GM23338 (cell line): ENCODE measurements around the gene TCEAL9. TPM values are rescaled to one million over a fixed set of nuclear protein-coding genes. Genes with fewer than 3 reads are reported as not detected.

Experiments
- ATAC-seq: fragments of 200-7000 bp; cut with Tn5 transposase; 3 replicates; pipeline ENCODE4 v1.9.1; 2020
- DNase-seq: peaks from one replicate; pipeline ENCODE4 v3.0.0-alpha.2; 2015; ENCODE audit warnings: low spot score
- H2AFZ ChIP-seq: fragments of 200-600 bp; sonication (generic); 2 replicates; pipeline ENCODE4 v1.8.0; 2016; ENCODE audit warnings: antibody characterized with exemption, mild to moderate bottlenecking, moderate library complexity
- H3F3A ChIP-seq: fragments of 200-600 bp; sonication (generic); replicated peaks from 2 replicates; pipeline ENCODE4 v1.8.0; 2017; ENCODE audit warnings: antibody characterized with exemption, mixed run types, low read depth
- H3K27ac ChIP-seq: fragments of 200-600 bp; sonication (generic); 2 replicates; pipeline ENCODE4 v1.6.1; 2016; ENCODE audit warnings: low read depth
- H3K27me3 ChIP-seq: fragments of 200-600 bp; sonication (generic); 2 replicates; pipeline ENCODE4 v1.8.0; 2016; ENCODE audit warnings: mild to moderate bottlenecking, mixed run types, moderate library complexity; ENCODE audit not compliant: insufficient read depth
- H3K36me3 ChIP-seq: fragments of 200-600 bp; sonication (generic); 2 replicates; pipeline ENCODE4 v1.8.0; 2016; ENCODE audit warnings: mild to moderate bottlenecking; ENCODE audit not compliant: insufficient read depth
- H3K4me1 ChIP-seq: fragments of 200-600 bp; sonication (generic); 2 replicates; pipeline ENCODE4 v1.8.0; 2016; ENCODE audit warnings: mild to moderate bottlenecking, moderate library complexity; ENCODE audit not compliant: insufficient read depth
- H3K4me2 ChIP-seq: fragments of 200-600 bp; sonication (generic); 2 replicates; pipeline ENCODE4 v1.7.1; 2017; ENCODE audit warnings: mixed run types
- H3K4me3 ChIP-seq: fragments of 200-600 bp; sonication (generic); 2 replicates; pipeline ENCODE4 v1.6.1; 2016; ENCODE audit warnings: mixed run types
- H3K79me2 ChIP-seq: fragments of 200-600 bp; sonication (generic); replicated peaks from 2 replicates; pipeline ENCODE4 v1.8.0; 2017; ENCODE audit warnings: mild to moderate bottlenecking; ENCODE audit not compliant: insufficient read depth
- H3K9me2 ChIP-seq: fragments of 200-600 bp; sonication (generic); 2 replicates; pipeline ENCODE4 v1.8.0; 2017; ENCODE audit not compliant: insufficient read depth
- H4K20me1 ChIP-seq: fragments of 200-600 bp; sonication (generic); replicated peaks from 2 replicates; pipeline ENCODE4 v1.8.0; 2017; ENCODE audit warnings: mild to moderate bottlenecking; ENCODE audit not compliant: insufficient read depth
- H3K27ac Mint-ChIP-seq: 2 replicates; pipeline ENCODE4 v1.8.0; 2020; ENCODE audit warnings: inconsistent platforms, mild to moderate bottlenecking, moderate library complexity, mixed read lengths
- H3K27me3 Mint-ChIP-seq: 3 replicates; pipeline ENCODE4 v1.8.0; 2022; ENCODE audit warnings: low read depth, mild to moderate bottlenecking, moderate library complexity, mixed read lengths, inconsistent platforms; ENCODE audit not compliant: insufficient read depth, poor library complexity
- H3K36me3 Mint-ChIP-seq: 3 replicates; pipeline ENCODE4 v1.8.0; 2021; ENCODE audit warnings: low read depth, mild to moderate bottlenecking, inconsistent platforms, moderate library complexity, mixed read lengths
- H3K4me1 Mint-ChIP-seq: 3 replicates; pipeline ENCODE4 v1.8.0; 2020; ENCODE audit warnings: mild to moderate bottlenecking, inconsistent platforms, mixed read lengths
- H3K4me3 Mint-ChIP-seq: 3 replicates; pipeline ENCODE4 v1.8.0; 2021; ENCODE audit warnings: moderate library complexity, mild to moderate bottlenecking, inconsistent platforms, mixed read lengths
- H3K9me3 Mint-ChIP-seq: 3 replicates; pipeline ENCODE4 v1.8.0; 2020; ENCODE audit warnings: moderate library complexity, mild to moderate bottlenecking, inconsistent platforms, mixed read lengths
- EZH2phosphoT487 ChIP-seq: fragments of 200-600 bp; sonication (generic); IDR thresholded peaks from one replicate; pipeline ENCODE4 v1.8.1; 2018; ENCODE audit warnings: antibody characterized with exemption; ENCODE audit not compliant: unreplicated experiment
- STAT1 ChIP-seq: IDR thresholded peaks from one replicate; pipeline ENCODE4 v1.6.1; 2016; ENCODE audit warnings: antibody characterized with exemption; ENCODE audit not compliant: unreplicated experiment
- polyA plus RNA-seq: library from polyadenylated mRNA; unstranded; fragments of >200 nt; fragmentation: Nextera tagmentation; extraction: Ambion mirVana; gene quantifications from 2 replicates; pipeline ENCODE4 v1.2.1, GENCODE V29; 2016
- total RNA-seq: library from RNA; depleted of rRNA; stranded (reverse); fragments of >200 nt; shearing (Covaris generic); gene quantifications from 2 replicates; pipeline ENCODE4 v1.2.3, GENCODE V29; 2014
- TF ChIP-seq, protein P1 (sequence below), 2 experiments: fragments of 200-600 bp in 1 of 2; sonication (generic) in 1 of 2; conservative IDR thresholded peaks; 2 replicates each; pipeline versions ENCODE4 v1.5.1 to v1.6.1; 2016 to 2017; ENCODE audit warnings: antibody characterized with exemption in 2 of 2, low read depth in 2 of 2, mild to moderate bottlenecking in 2 of 2, moderate library complexity in 1 of 2
- TF ChIP-seq, protein P2 (sequence below): IDR thresholded peaks from one replicate; pipeline ENCODE4 v1.6.1; 2018; ENCODE audit warnings: antibody characterized with exemption; ENCODE audit not compliant: unreplicated experiment
- TF ChIP-seq, protein P3 (sequence below): fragments of 250-450 bp; sonication (Bioruptor Pico); IDR thresholded peaks from 2 replicates; pipeline ENCODE4 v1.5.0; 2020; ENCODE audit warnings: mild to moderate bottlenecking, moderate library complexity

Gene TCEAL9
- total and polyA plus RNA-seq, 2 experiments from 2014 or later: 37.1 to 184 TPM

DNA sequence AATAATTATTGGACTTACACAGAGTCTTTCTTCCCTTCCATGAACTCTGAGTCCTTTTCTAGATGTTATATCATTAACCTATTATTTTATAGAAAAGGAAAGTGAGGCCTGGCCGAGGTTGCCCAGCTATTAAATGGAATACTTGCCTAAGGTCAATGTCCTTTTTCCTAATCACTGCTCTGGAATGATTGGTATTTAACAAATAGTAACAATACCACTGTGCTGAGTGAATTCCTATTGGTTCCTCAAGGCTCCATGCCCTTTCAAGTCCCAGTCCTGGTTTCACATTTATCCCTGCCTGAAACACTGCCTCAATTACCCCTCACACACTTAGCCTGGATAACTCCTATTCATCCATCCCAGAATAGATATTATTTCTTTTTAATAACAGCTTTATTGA is 6.2 kb downstream of the TCEAL9 start:
- H3K9me2 ChIP-seq: no peaks in the 10 kb centered on the region
- Mint-ChIP-seq H3K27ac (peak overlapping the region; percentile 68; the same call in 1 of the 2 replicates), H3K4me1 (peaks cover 23% of the 10 kb centered on the region), H3K27me3 (no peaks in the 10 kb centered on the region), H3K9me3 (no peaks in the 10 kb centered on the region; the same call in 2 of the 3 replicates), H3K36me3 (peaks cover 9% of the 10 kb centered on the region), H3K4me3 (no peak overlapping the region)
- H4K20me1 ChIP-seq: no peaks in the 10 kb centered on the region
- no peak overlapping the region for H2AFZ ChIP-seq
- no peak overlapping the region for H3K4me3 ChIP-seq
- peaks cover 7% of the 10 kb centered on the region for H3K79me2 ChIP-seq
- DNase-seq: peak; percentile 71
- TF ChIP-seq, protein P1, sequence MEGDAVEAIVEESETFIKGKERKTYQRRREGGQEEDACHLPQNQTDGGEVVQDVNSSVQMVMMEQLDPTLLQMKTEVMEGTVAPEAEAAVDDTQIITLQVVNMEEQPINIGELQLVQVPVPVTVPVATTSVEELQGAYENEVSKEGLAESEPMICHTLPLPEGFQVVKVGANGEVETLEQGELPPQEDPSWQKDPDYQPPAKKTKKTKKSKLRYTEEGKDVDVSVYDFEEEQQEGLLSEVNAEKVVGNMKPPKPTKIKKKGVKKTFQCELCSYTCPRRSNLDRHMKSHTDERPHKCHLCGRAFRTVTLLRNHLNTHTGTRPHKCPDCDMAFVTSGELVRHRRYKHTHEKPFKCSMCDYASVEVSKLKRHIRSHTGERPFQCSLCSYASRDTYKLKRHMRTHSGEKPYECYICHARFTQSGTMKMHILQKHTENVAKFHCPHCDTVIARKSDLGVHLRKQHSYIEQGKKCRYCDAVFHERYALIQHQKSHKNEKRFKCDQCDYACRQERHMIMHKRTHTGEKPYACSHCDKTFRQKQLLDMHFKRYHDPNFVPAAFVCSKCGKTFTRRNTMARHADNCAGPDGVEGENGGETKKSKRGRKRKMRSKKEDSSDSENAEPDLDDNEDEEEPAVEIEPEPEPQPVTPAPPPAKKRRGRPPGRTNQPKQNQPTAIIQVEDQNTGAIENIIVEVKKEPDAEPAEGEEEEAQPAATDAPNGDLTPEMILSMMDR (conservative IDR thresholded peaks at IDR 0.05; ENCODE audit: low read depth in 2 of 2): no peak
- TF ChIP-seq EZH2phosphoT487 (no peak), STAT1 (no peak)
- TF ChIP-seq, protein P2, sequence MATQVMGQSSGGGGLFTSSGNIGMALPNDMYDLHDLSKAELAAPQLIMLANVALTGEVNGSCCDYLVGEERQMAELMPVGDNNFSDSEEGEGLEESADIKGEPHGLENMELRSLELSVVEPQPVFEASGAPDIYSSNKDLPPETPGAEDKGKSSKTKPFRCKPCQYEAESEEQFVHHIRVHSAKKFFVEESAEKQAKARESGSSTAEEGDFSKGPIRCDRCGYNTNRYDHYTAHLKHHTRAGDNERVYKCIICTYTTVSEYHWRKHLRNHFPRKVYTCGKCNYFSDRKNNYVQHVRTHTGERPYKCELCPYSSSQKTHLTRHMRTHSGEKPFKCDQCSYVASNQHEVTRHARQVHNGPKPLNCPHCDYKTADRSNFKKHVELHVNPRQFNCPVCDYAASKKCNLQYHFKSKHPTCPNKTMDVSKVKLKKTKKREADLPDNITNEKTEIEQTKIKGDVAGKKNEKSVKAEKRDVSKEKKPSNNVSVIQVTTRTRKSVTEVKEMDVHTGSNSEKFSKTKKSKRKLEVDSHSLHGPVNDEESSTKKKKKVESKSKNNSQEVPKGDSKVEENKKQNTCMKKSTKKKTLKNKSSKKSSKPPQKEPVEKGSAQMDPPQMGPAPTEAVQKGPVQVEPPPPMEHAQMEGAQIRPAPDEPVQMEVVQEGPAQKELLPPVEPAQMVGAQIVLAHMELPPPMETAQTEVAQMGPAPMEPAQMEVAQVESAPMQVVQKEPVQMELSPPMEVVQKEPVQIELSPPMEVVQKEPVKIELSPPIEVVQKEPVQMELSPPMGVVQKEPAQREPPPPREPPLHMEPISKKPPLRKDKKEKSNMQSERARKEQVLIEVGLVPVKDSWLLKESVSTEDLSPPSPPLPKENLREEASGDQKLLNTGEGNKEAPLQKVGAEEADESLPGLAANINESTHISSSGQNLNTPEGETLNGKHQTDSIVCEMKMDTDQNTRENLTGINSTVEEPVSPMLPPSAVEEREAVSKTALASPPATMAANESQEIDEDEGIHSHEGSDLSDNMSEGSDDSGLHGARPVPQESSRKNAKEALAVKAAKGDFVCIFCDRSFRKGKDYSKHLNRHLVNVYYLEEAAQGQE: no peak
- TF ChIP-seq, protein P3, sequence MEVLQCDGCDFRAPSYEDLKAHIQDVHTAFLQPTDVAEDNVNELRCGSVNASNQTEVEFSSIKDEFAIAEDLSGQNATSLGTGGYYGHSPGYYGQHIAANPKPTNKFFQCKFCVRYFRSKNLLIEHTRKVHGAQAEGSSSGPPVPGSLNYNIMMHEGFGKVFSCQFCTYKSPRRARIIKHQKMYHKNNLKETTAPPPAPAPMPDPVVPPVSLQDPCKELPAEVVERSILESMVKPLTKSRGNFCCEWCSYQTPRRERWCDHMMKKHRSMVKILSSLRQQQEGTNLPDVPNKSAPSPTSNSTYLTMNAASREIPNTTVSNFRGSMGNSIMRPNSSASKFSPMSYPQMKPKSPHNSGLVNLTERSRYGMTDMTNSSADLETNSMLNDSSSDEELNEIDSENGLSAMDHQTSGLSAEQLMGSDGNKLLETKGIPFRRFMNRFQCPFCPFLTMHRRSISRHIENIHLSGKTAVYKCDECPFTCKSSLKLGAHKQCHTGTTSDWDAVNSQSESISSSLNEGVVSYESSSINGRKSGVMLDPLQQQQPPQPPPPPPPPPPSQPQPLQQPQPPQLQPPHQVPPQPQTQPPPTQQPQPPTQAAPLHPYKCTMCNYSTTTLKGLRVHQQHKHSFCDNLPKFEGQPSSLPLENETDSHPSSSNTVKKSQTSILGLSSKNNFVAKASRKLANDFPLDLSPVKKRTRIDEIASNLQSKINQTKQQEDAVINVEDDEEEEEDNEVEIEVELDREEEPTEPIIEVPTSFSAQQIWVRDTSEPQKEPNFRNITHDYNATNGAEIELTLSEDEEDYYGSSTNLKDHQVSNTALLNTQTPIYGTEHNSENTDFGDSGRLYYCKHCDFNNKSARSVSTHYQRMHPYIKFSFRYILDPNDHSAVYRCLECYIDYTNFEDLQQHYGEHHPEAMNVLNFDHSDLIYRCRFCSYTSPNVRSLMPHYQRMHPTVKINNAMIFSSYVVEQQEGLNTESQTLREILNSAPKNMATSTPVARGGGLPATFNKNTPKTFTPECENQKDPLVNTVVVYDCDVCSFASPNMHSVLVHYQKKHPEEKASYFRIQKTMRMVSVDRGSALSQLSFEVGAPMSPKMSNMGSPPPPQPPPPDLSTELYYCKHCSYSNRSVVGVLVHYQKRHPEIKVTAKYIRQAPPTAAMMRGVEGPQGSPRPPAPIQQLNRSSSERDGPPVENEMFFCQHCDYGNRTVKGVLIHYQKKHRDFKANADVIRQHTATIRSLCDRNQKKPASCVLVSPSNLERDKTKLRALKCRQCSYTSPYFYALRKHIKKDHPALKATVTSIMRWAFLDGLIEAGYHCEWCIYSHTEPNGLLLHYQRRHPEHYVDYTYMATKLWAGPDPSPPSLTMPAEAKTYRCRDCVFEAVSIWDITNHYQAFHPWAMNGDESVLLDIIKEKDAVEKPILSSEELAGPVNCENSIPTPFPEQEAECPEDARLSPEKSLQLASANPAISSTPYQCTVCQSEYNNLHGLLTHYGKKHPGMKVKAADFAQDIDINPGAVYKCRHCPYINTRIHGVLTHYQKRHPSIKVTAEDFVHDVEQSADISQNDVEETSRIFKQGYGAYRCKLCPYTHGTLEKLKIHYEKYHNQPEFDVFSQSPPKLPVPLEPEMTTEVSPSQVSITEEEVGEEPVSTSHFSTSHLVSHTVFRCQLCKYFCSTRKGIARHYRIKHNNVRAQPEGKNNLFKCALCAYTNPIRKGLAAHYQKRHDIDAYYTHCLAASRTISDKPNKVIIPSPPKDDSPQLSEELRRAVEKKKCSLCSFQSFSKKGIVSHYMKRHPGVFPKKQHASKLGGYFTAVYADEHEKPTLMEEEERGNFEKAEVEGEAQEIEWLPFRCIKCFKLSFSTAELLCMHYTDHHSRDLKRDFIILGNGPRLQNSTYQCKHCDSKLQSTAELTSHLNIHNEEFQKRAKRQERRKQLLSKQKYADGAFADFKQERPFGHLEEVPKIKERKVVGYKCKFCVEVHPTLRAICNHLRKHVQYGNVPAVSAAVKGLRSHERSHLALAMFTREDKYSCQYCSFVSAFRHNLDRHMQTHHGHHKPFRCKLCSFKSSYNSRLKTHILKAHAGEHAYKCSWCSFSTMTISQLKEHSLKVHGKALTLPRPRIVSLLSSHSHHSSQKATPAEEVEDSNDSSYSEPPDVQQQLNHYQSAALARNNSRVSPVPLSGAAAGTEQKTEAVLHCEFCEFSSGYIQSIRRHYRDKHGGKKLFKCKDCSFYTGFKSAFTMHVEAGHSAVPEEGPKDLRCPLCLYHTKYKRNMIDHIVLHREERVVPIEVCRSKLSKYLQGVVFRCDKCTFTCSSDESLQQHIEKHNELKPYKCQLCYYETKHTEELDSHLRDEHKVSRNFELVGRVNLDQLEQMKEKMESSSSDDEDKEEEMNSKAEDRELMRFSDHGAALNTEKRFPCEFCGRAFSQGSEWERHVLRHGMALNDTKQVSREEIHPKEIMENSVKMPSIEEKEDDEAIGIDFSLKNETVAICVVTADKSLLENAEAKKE (CRISPR knock-in tag): no peak
- ATAC-seq: peak; percentile 93
- H3K4me1 ChIP-seq: peaks cover 9% of the 10 kb centered on the region
- no peaks in the 10 kb centered on the region; the same call in 1 of the 2 replicates for H3K36me3 ChIP-seq
- no peaks in the 10 kb centered on the region for H3K27me3 ChIP-seq
- H3K4me2 ChIP-seq: no peak overlapping the region
- H3F3A ChIP-seq: no peaks in the 10 kb centered on the region
- H3K27ac ChIP-seq: no peak overlapping the region; the same call in 1 of the 2 replicates
